Esophagus squamous epithelium (tissue), 5 donors: ENCODE data around the gene HOXA10. TPM values are rescaled to one million over a fixed set of nuclear protein-coding genes. Genes with fewer than 3 reads are reported as not detected.
A peak's percentile ranks its signal among the peaks of the same experiment; 100 is the strongest.

Experiments used
- DNase-seq: peaks from one replicate; lab custom pipeline; 2025; lab: John Stamatoyannopoulos, UW
- H3K27ac ChIP-seq, 4 donors: fragments of 200-600 bp; sonication (generic); one replicate each; pipeline ENCODE4 v1.5.1; 2016 to 2019; ENCODE audit warnings: mild to moderate bottlenecking in 1 of 4
- H3K27me3 ChIP-seq, 4 donors: fragments of 200-600 bp; sonication (generic); 1 replicate in 3 of 4; 2 replicates in 1 of 4; pipeline versions ENCODE4 v1.5.1 to v1.6.0; 2017 to 2021; ENCODE audit warnings: antibody characterized with exemption in 1 of 4
- H3K36me3 ChIP-seq, 3 donors: fragments of 200-600 bp; sonication (generic); one replicate each; pipeline ENCODE4 v1.5.1; 2016 to 2019
- H3K4me1 ChIP-seq, 3 donors: fragments of 200-600 bp; sonication (generic); one replicate each; pipeline ENCODE4 v1.5.1; 2017 to 2019
- H3K4me3 ChIP-seq, 4 donors: fragments of 200-600 bp; sonication (generic); 1 replicate in 3 of 4; 2 replicates in 1 of 4; pipeline ENCODE4 v1.5.1; 2016 to 2019; ENCODE audit warnings: mild to moderate bottlenecking in 2 of 4, moderate library complexity in 1 of 4
- H3K9me3 ChIP-seq, 3 donors: fragments of 200-600 bp; sonication (generic); one replicate each; pipeline ENCODE4 v1.5.1; 2016 to 2019
- POLR2A ChIP-seq, 4 donors: fragments of 450-650 bp; IDR thresholded peaks; one replicate each; pipeline ENCODE4 v1.6.1; 2017; ENCODE audit warnings: antibody characterized with exemption in 4 of 4, mild to moderate bottlenecking in 4 of 4, moderate library complexity in 3 of 4
- WGBS, 2 donors: methylation state at CpG; one replicate each; pipeline ENCODE4 v1.1.5; 2018; 5-methylcytosine and 5-hydroxymethylcytosine counted together
- intact Hi-C: fragments of 100-400 bp; cut with DNase I; formaldehyde crosslinking; loops from one replicate; pipeline ENCODE4 v1.15.0; 2022
- total RNA-seq, 4 donors: library from RNA; depleted of rRNA; stranded (reverse); fragments of >200 nt; gene quantifications; one replicate each; pipeline ENCODE4 v1.1.0, GENCODE V29; 2016
- TF ChIP-seq, protein P1 (sequence below), 6 experiments: fragments of 450-650 bp in 4 of 6; fragments of 200-600 bp in 2 of 6; sonication (generic) in 2 of 6; IDR thresholded peaks; one replicate each; pipeline ENCODE4 v1.5.1; 2016 to 2019; ENCODE audit warnings: antibody characterized with exemption in 6 of 6, mild to moderate bottlenecking in 4 of 6, moderate library complexity in 4 of 6
- donor health status: DM: yes; HTN: yes; CAD: no.

HOXA10 gene
- total RNA-seq, 4 donors from 2014 or later: not detected

DNA sequence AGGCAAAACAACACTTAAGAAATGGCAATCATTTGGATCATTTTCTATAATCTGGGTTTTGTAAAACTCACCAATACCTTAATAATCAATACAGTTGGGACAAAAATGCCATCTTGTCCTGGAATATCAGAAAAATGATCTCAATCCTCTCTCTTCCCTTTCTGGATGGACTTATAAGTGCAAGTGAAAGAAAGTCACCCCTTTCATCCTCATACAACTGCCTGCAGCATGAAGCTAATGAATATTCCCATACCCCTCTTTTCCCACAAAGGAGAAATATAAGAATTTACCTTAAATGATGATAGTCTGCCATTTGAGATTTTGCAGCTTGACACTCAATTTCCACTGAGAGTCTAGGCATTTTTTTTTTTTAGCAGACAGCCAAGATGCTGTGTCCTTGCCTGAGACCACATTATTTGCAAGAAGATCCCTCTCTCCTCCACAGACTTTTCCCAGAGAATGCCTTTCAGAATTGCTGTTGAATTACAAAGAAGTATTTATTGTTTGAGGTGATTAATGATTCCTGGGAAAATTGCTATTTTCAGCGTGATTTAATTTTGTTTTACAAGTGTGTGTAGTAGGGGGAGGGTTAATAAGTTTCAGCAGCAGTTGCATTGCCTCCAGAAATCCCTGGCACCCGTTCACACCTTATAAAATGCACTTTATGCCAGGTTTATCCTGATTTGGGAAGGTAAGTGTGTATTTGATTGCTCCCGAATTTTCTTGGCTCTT, 47.4 kb downstream of the HOXA10 start:
- peaks cover 6 to 90% (median 52%) of the 10 kb centered on the region in 3 donors for H3K4me1 ChIP-seq
- H3K27ac ChIP-seq: peak overlapping the region; percentile 12 to 99 (median 96)
- intact Hi-C loops: no loop called here
- DNase-seq: no peak
- WGBS, 2 donors: 27 to 31% methylated on average over 3 of the region's 3 CpGs
- no peaks in the 10 kb centered on the region for H3K9me3 ChIP-seq
- H3K4me3 ChIP-seq: no peak overlapping the region
- TF ChIP-seq, protein P1, sequence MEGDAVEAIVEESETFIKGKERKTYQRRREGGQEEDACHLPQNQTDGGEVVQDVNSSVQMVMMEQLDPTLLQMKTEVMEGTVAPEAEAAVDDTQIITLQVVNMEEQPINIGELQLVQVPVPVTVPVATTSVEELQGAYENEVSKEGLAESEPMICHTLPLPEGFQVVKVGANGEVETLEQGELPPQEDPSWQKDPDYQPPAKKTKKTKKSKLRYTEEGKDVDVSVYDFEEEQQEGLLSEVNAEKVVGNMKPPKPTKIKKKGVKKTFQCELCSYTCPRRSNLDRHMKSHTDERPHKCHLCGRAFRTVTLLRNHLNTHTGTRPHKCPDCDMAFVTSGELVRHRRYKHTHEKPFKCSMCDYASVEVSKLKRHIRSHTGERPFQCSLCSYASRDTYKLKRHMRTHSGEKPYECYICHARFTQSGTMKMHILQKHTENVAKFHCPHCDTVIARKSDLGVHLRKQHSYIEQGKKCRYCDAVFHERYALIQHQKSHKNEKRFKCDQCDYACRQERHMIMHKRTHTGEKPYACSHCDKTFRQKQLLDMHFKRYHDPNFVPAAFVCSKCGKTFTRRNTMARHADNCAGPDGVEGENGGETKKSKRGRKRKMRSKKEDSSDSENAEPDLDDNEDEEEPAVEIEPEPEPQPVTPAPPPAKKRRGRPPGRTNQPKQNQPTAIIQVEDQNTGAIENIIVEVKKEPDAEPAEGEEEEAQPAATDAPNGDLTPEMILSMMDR (IDR thresholded peaks at IDR 0.05): no peak
- no peak for TF ChIP-seq POLR2A (IDR thresholded peaks at IDR 0.05)
- H3K36me3 ChIP-seq: no peaks in the 10 kb centered on the region
- H3K27me3 ChIP-seq: no peaks in the 10 kb centered on the region

- peak overlapping the region; percentile 86 to 99 (median 93) for H3K27ac ChIP-seq
- no peak overlapping the region for H3K4me3 ChIP-seq
- H3K9me3 ChIP-seq: no peaks in the 10 kb centered on the region
- no peaks in the 10 kb centered on the region for H3K36me3 ChIP-seq
- H3K4me1 ChIP-seq: peaks cover 6 to 90% (median 49%) of the 10 kb centered on the region in 3 donors
- no peaks in the 10 kb centered on the region for H3K27me3 ChIP-seq
- DNase-seq: no peak
- intact Hi-C loops: no loop called here
- WGBS, 2 donors: 48 to 50% methylated on average over 5 of the region's 5 CpGs
- TF ChIP-seq POLR2A (IDR thresholded peaks at IDR 0.05): no peak
- TF ChIP-seq, protein P1 (IDR thresholded peaks at IDR 0.05): no peak
Measured at GRCh38 chr7:27125986-27126394, 48.1 kb downstream of the HOXA10 start.

GRCh38 chr7:27124902-27125689, 49.0 kb downstream of the HOXA10 start:
- no peaks in the 10 kb centered on the region for H3K36me3 ChIP-seq
- TF ChIP-seq, protein P1 (IDR thresholded peaks at IDR 0.05): no peak
- TF ChIP-seq POLR2A (IDR thresholded peaks at IDR 0.05): no peak
- peak overlapping the region in 3 of 4 donors; percentile 49 to 91 (median 51) for H3K4me3 ChIP-seq
- peak overlapping the region; percentile 86 to 99 (median 93) for H3K27ac ChIP-seq
- 69 to 73% methylated on average over 4 to 6 of the region's 8 CpGs for whole genome bisulfite sequencing, 2 donors
- no peaks in the 10 kb centered on the region for H3K27me3 ChIP-seq
- no peaks in the 10 kb centered on the region for H3K9me3 ChIP-seq
- peaks cover 10 to 98% (median 56%) of the 10 kb centered on the region in 3 donors for H3K4me1 ChIP-seq
- DNase-seq: no peak
- intact Hi-C loops: no loop called here

DNA sequence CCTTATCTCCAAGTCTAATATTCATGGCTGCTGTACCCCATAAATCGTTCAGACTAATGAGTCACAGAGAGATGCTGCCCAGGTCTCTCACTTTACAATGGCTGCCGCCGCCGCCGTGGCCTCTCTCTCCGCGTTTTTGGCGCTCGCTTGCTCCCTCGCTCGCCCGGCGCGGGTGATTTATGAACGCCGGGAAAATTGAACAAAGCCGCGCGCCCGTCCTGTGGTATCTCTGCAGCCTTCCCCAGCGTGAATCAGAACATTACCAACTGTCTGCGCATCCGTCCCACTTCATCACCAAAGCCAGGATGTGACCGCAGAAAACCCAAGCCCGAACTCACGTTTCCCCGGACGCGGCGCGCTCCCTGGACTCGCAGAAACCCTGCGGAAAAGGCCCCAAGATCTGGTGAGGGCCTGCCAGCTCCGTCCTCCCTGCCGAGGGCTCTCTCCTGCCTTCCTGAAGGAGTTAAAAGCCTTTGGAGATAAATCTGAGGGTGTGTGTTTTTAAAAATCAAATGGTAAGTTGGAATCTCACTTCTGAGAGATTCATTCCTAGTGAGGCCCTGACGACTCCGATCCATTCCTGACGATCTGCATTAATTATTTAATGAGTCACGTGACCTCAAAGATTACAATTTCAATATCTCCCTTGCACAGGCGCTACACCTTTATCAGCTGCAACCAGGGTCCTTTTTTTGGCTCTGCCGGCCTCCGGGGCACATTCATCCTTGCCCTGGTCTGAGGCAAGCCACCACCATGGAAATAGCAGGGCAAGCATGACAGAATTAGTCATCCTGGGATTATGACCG, 49.8 kb downstream of the HOXA10 start:
- peaks cover 17 to 100% (median 63%) of the 10 kb centered on the region in 3 donors for H3K4me1 ChIP-seq
- H3K27ac ChIP-seq: peak overlapping the region; percentile 86 to 99 (median 93)
- DNase-seq: no peak
- WGBS, 2 donors: 47 to 52% methylated on average over 23 to 28 of the region's 43 CpGs
- H3K36me3 ChIP-seq: no peaks in the 10 kb centered on the region
- TF ChIP-seq, protein P1 (IDR thresholded peaks at IDR 0.05): no peak
- no peak for TF ChIP-seq POLR2A (IDR thresholded peaks at IDR 0.05)
- peak overlapping the region; percentile 31 to 91 (median 50) for H3K4me3 ChIP-seq
- no peaks in the 10 kb centered on the region for H3K9me3 ChIP-seq
- H3K27me3 ChIP-seq: no peaks in the 10 kb centered on the region
- intact Hi-C loops: no loop called here
